Measurements from ENCODE around the gene FMC1. TPM values are rescaled to one million over a fixed set of nuclear protein-coding genes. Genes with fewer than 3 reads are reported as not detected.
A peak's percentile ranks its signal among the peaks of the same experiment; 100 is the strongest.
"Not testable (repeated sequence)": the region's sequence is repeated elsewhere in the genome, so short reads cannot be mapped to it uniquely, and the experiment has no call there.

FMC1 gene
- total and polyA plus RNA-seq, 2 experiments from 2014 or later, result 12.9 to 46.7 TPM

DNA sequence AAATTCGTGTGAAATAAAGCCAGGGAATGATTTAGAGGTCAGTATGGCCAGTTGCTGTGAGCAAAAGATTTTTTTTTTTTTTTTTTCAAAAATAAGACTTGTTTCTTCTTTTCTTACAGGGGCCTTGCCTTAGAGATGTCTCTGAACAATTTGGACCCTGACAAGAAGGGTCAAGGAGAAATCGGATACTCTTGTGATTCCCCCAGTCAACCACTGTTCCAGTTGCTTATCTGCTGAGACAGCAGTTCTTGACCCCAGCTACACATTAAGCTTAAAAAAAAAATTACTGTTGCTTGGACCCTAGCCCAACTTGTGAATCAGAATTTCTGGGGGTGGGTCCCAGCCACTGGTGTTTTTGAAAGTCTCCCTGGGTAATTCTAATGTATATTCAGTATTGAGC is 12.0 kb upstream of the FMC1 start:
- Histone ChIP-seq H3K9me3 (ENCODE audit: low read depth) (no peaks in the 10 kb centered on the region), H3K9me2 (replicated peaks; ENCODE audit: insufficient read depth) (no peaks in the 10 kb centered on the region), H3K27me3 (no peaks in the 10 kb centered on the region), H3K4me3 (no peak overlapping the region), H3K36me3 (replicated peaks; ENCODE audit: insufficient read depth, low read depth) (no peaks in the 10 kb centered on the region), H3K27ac (no peak overlapping the region), H3K4me1 (ENCODE audit: insufficient read depth) (no peaks in the 10 kb centered on the region), H2AFZ (no peak overlapping the region), H3K79me2 (no peaks in the 10 kb centered on the region), H4K20me1 (ENCODE audit: insufficient read depth, poor library complexity, severe bottlenecking) (no peaks in the 10 kb centered on the region), H3K4me2 (no peak overlapping the region)
- DNase-seq (ENCODE audit: low spot score), result no peak
- no peak for TF ChIP-seq CTCF (IDR thresholded peaks at IDR 0.05; ENCODE audit: poor library complexity)
- no peak for TF ChIP-seq EZH2 (IDR thresholded peaks at IDR 0.05; ENCODE audit: borderline replicate concordance)
- TF ChIP-seq EZH2phosphoT487 (IDR thresholded peaks at IDR 0.05; ENCODE audit: low read depth, severe bottlenecking, unreplicated experiment), result no peak
- 78% methylated on average over 2 of the region's 2 CpGs for WGBS (ENCODE audit: low lambda C conversion rate, missing lambda C conversion rate)

DNA sequence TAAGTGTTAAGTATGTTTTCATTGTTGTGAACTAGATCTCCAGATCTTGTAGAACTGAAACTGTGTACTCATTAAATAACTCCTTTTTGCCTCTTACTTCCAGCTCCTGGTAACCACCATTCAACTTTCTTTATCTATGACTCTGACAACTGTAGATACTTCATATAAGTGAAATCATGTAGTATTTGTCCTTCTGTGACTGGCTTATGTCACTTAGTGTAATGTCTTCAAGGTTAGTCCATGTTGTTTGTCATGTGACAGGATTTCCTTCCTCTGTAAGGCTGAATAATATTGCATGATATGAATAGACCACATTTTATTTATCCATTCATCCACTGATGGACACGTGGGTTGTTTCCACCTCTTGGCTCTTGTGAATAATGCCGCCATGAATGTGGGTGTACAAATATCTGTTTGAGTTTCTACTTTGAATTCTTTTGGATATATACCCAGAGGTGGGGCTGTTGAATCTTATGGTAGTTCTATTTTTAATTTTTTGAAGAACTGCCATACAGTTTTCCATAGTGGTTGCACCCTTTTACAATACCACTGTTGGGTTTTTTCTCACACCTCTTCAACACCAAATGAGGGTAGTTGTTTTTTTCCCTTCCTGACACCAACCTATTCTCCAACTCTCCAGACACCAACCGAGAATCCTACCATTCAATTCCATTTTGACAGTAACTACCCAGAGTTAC is 10.7 kb upstream of the FMC1 start:
- Histone ChIP-seq H3K79me2 (no peaks in the 10 kb centered on the region), H3K9me2 (replicated peaks; ENCODE audit: insufficient read depth) (no peaks in the 10 kb centered on the region), H3K27ac (no peak overlapping the region), H3K4me2 (no peak overlapping the region), H3K4me1 (ENCODE audit: insufficient read depth) (no peaks in the 10 kb centered on the region), H3K36me3 (replicated peaks; ENCODE audit: insufficient read depth, low read depth) (no peaks in the 10 kb centered on the region), H4K20me1 (ENCODE audit: insufficient read depth, poor library complexity, severe bottlenecking) (no peaks in the 10 kb centered on the region), H2AFZ (no peak overlapping the region), H3K9me3 (ENCODE audit: low read depth) (no peaks in the 10 kb centered on the region), H3K4me3 (no peak overlapping the region), H3K27me3 (no peaks in the 10 kb centered on the region)
- no peak for TF ChIP-seq EZH2 (IDR thresholded peaks at IDR 0.05; ENCODE audit: borderline replicate concordance)
- TF ChIP-seq CTCF (IDR thresholded peaks at IDR 0.05; ENCODE audit: poor library complexity), result no peak
- TF ChIP-seq EZH2phosphoT487 (IDR thresholded peaks at IDR 0.05; ENCODE audit: low read depth, severe bottlenecking, unreplicated experiment), result no peak
- WGBS (ENCODE audit: low lambda C conversion rate, missing lambda C conversion rate), result 86% methylated on average over 3 of the region's 3 CpGs
- DNase-seq (ENCODE audit: low spot score), result no peak

GRCh38 chr7:139332697-139333359 is 8.3 kb upstream of the FMC1 start:
- Histone ChIP-seq H3K9me3 (ENCODE audit: low read depth) (no peaks in the 10 kb centered on the region), H3K4me1 (ENCODE audit: insufficient read depth) (no peaks in the 10 kb centered on the region), H3K79me2 (no peaks in the 10 kb centered on the region), H4K20me1 (ENCODE audit: insufficient read depth, poor library complexity, severe bottlenecking) (no peaks in the 10 kb centered on the region), H3K27me3 (no peaks in the 10 kb centered on the region), H3K27ac (no peak overlapping the region), H2AFZ (no peak overlapping the region), H3K4me2 (peak overlapping the region; percentile 33), H3K36me3 (replicated peaks; ENCODE audit: insufficient read depth, low read depth) (no peaks in the 10 kb centered on the region), H3K9me2 (replicated peaks; ENCODE audit: insufficient read depth) (no peaks in the 10 kb centered on the region), H3K4me3 (no peak overlapping the region)
- TF ChIP-seq EZH2phosphoT487 (IDR thresholded peaks at IDR 0.05; ENCODE audit: low read depth, severe bottlenecking, unreplicated experiment) (no peak), CTCF (IDR thresholded peaks at IDR 0.05; ENCODE audit: poor library complexity) (no peak), EZH2 (IDR thresholded peaks at IDR 0.05; ENCODE audit: borderline replicate concordance) (no peak)
- no peak for DNase-seq (ENCODE audit: low spot score)
- 58% methylated on average over 5 of the region's 5 CpGs for WGBS (ENCODE audit: low lambda C conversion rate, missing lambda C conversion rate)

DNA sequence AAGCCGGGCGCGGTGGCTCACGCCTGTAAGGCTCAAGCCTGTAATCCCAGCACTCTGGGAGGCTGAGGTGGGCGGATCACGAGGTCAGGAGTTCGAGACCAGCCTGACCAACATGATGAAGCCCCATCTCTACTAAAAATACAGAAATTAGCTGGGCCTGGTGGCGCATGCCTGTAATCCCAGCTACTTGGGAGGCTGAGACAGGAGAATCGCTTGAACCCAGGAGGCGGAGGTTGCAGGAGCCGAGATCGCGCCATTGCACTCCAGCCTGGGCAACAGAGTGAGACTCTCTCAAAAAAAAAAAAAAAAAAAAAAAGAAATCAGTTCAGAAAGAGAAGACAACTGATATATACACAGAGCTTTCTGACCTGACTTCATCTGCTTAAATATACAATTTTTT is 7.7 kb upstream of the FMC1 start:
- H3K9me2 ChIP-seq (replicated peaks; ENCODE audit: insufficient read depth); H3K4me3 ChIP-seq; H2AFZ ChIP-seq; H4K20me1 ChIP-seq (ENCODE audit: insufficient read depth, poor library complexity, severe bottlenecking); H3K4me1 ChIP-seq (ENCODE audit: insufficient read depth); DNase-seq (ENCODE audit: low spot score); H3K27ac ChIP-seq; H3K9me3 ChIP-seq (ENCODE audit: low read depth); H3K4me2 ChIP-seq; H3K27me3 ChIP-seq; H3K79me2 ChIP-seq; H3K36me3 ChIP-seq (replicated peaks; ENCODE audit: insufficient read depth, low read depth): not testable (repeated sequence)
- 97% methylated on average over 13 of the region's 13 CpGs for WGBS (ENCODE audit: low lambda C conversion rate, missing lambda C conversion rate)
